ENCODE measurements around the gene IRAK4.

Gene IRAK4

GRCh38 chr12:43766291-43766690 is 7.5 kb downstream of the IRAK4 start:
- Histone ChIP-seq H3K4me1 (ENCODE audit: control insufficient read depth, low read depth, low read length) (peaks cover 22% of the 10 kb centered on the region), H3K9me3 (ENCODE audit: control insufficient read depth, low read depth, low read length) (no peaks in the 10 kb centered on the region), H3K36me3 (ENCODE audit: control insufficient read depth, low read depth, low read length) (no peaks in the 10 kb centered on the region), H3K27ac (ENCODE audit: low read length) (no peak overlapping the region), H3K9ac (ENCODE audit: low read length) (no peak overlapping the region), H3K27me3 (ENCODE audit: control insufficient read depth, insufficient read depth, low read length) (no peaks in the 10 kb centered on the region), H3K4me3 (ENCODE audit: low read length) (no peak overlapping the region)

GRCh38 chr12:43776498-43776897 is 17.7 kb downstream of the IRAK4 start:
- Histone ChIP-seq H3K27me3 (ENCODE audit: control insufficient read depth, insufficient read depth, low read length) (no peaks in the 10 kb centered on the region), H3K27ac (ENCODE audit: low read length) (no peak overlapping the region), H3K36me3 (ENCODE audit: control insufficient read depth, low read depth, low read length) (no peaks in the 10 kb centered on the region), H3K4me1 (ENCODE audit: control insufficient read depth, low read depth, low read length) (no peaks in the 10 kb centered on the region), H3K4me3 (ENCODE audit: low read length) (no peak overlapping the region), H3K9me3 (ENCODE audit: control insufficient read depth, low read depth, low read length) (no peaks in the 10 kb centered on the region), H3K9ac (ENCODE audit: low read length) (no peak overlapping the region)

- Histone ChIP-seq H3K9ac (ENCODE audit: low read length) (no peak overlapping the region), H3K27ac (ENCODE audit: low read length) (no peak overlapping the region), H3K4me1 (ENCODE audit: control insufficient read depth, low read depth, low read length) (no peaks in the 10 kb centered on the region), H3K9me3 (ENCODE audit: control insufficient read depth, low read depth, low read length) (no peaks in the 10 kb centered on the region), H3K27me3 (ENCODE audit: control insufficient read depth, insufficient read depth, low read length) (no peaks in the 10 kb centered on the region), H3K36me3 (ENCODE audit: control insufficient read depth, low read depth, low read length) (peaks cover 5% of the 10 kb centered on the region), H3K4me3 (ENCODE audit: low read length) (no peak overlapping the region)
These were observed 28.3 kb downstream of the IRAK4 start for GRCh38 chr12:43786899-43787693.

GRCh38 chr12:43789941-43790340 is 31.2 kb downstream of the IRAK4 start:
- Histone ChIP-seq H3K4me1 (ENCODE audit: control insufficient read depth, low read depth, low read length) (no peaks in the 10 kb centered on the region), H3K4me3 (ENCODE audit: low read length) (no peak overlapping the region), H3K36me3 (ENCODE audit: control insufficient read depth, low read depth, low read length) (no peaks in the 10 kb centered on the region), H3K9me3 (ENCODE audit: control insufficient read depth, low read depth, low read length) (no peaks in the 10 kb centered on the region), H3K9ac (ENCODE audit: low read length) (no peak overlapping the region), H3K27me3 (ENCODE audit: control insufficient read depth, insufficient read depth, low read length) (no peaks in the 10 kb centered on the region), H3K27ac (ENCODE audit: low read length) (no peak overlapping the region)

GRCh38 chr12:43795716-43796280 is 37.0 kb downstream of the IRAK4 start:
- no peaks in the 10 kb centered on the region for H3K9me3 ChIP-seq (ENCODE audit: control insufficient read depth, low read depth, low read length)
- H3K27ac ChIP-seq (ENCODE audit: low read length), result no peak overlapping the region
- H3K27me3 ChIP-seq (ENCODE audit: control insufficient read depth, insufficient read depth, low read length), result no peaks in the 10 kb centered on the region
- peaks cover 55% of the 10 kb centered on the region for H3K36me3 ChIP-seq (ENCODE audit: control insufficient read depth, low read depth, low read length)
- no peaks in the 10 kb centered on the region for H3K4me1 ChIP-seq (ENCODE audit: control insufficient read depth, low read depth, low read length)
- no peak overlapping the region for H3K9ac ChIP-seq (ENCODE audit: low read length)
- H3K4me3 ChIP-seq (ENCODE audit: low read length), result no peak overlapping the region

- H3K27me3 ChIP-seq (ENCODE audit: control insufficient read depth, insufficient read depth, low read length), result no peaks in the 10 kb centered on the region
- H3K27ac ChIP-seq (ENCODE audit: low read length), result no peak overlapping the region
- H3K36me3 ChIP-seq (ENCODE audit: control insufficient read depth, low read depth, low read length), result peaks cover 70% of the 10 kb centered on the region
These were observed 38.9 kb downstream of the IRAK4 start for GRCh38 chr12:43797561-43798217.

GRCh38 chr12:43805149-43805859 is 46.6 kb downstream of the IRAK4 start:
- Histone ChIP-seq H3K36me3 (ENCODE audit: control insufficient read depth, low read depth, low read length) (peaks cover 35% of the 10 kb centered on the region), H3K9ac (ENCODE audit: low read length) (peak overlapping the region; percentile 82), H3K4me1 (ENCODE audit: control insufficient read depth, low read depth, low read length) (no peaks in the 10 kb centered on the region), H3K27me3 (ENCODE audit: control insufficient read depth, insufficient read depth, low read length) (no peaks in the 10 kb centered on the region), H3K9me3 (ENCODE audit: control insufficient read depth, low read depth, low read length) (no peaks in the 10 kb centered on the region), H3K27ac (ENCODE audit: low read length) (no peak overlapping the region), H3K4me3 (ENCODE audit: low read length) (peak overlapping the region; percentile 98)

More at GRCh38 chr12:43797561-43798217, 38.9 kb downstream of the IRAK4 start:
- H3K4me1 ChIP-seq (ENCODE audit: control insufficient read depth, low read depth, low read length), result no peaks in the 10 kb centered on the region
- H3K9me3 ChIP-seq (ENCODE audit: control insufficient read depth, low read depth, low read length), result no peaks in the 10 kb centered on the region
- no peak overlapping the region for H3K9ac ChIP-seq (ENCODE audit: low read length)
- no peak overlapping the region for H3K4me3 ChIP-seq (ENCODE audit: low read length)

- Histone ChIP-seq H3K9ac (ENCODE audit: low read length) (peak within 1 kb of the TSS; percentile 82), H3K4me3 (ENCODE audit: low read length) (peak within 1 kb of the TSS; percentile 98), H3K4me1 (ENCODE audit: control insufficient read depth, low read depth, low read length) (no peaks in the 10 kb centered on the region), H3K36me3 (ENCODE audit: control insufficient read depth, low read depth, low read length) (peaks cover 27% of the 10 kb centered on the region), H3K9me3 (ENCODE audit: control insufficient read depth, low read depth, low read length) (no peaks in the 10 kb centered on the region), H3K27me3 (ENCODE audit: control insufficient read depth, insufficient read depth, low read length) (no peaks in the 10 kb centered on the region), H3K27ac (ENCODE audit: low read length) (peak within 1 kb of the TSS; percentile 56)
These were observed 47.3 kb downstream of the IRAK4 start, which contains the start of gene TWF1 for GRCh38 chr12:43805860-43806736. TWF1 (minus strand) TSS chr12:43806317; CDS start chr12:43806245, 72 bp downstream.

GRCh38 chr12:43806737-43807072 is 48.0 kb downstream of the IRAK4 start:
- Histone ChIP-seq H3K9me3 (ENCODE audit: control insufficient read depth, low read depth, low read length) (no peaks in the 10 kb centered on the region), H3K9ac (ENCODE audit: low read length) (peak overlapping the region; percentile 82), H3K4me3 (ENCODE audit: low read length) (peak overlapping the region; percentile 98), H3K4me1 (ENCODE audit: control insufficient read depth, low read depth, low read length) (no peaks in the 10 kb centered on the region), H3K36me3 (ENCODE audit: control insufficient read depth, low read depth, low read length) (peaks cover 23% of the 10 kb centered on the region), H3K27ac (ENCODE audit: low read length) (peak overlapping the region; percentile 56), H3K27me3 (ENCODE audit: control insufficient read depth, insufficient read depth, low read length) (no peaks in the 10 kb centered on the region)

GRCh38 chr12:43807386-43807785 is 48.6 kb downstream of the IRAK4 start:
- H3K27ac ChIP-seq (ENCODE audit: low read length), result no peak overlapping the region
- H3K4me1 ChIP-seq (ENCODE audit: control insufficient read depth, low read depth, low read length), result no peaks in the 10 kb centered on the region
- H3K36me3 ChIP-seq (ENCODE audit: control insufficient read depth, low read depth, low read length), result peaks cover 18% of the 10 kb centered on the region
- H3K27me3 ChIP-seq (ENCODE audit: control insufficient read depth, insufficient read depth, low read length), result no peaks in the 10 kb centered on the region
- no peaks in the 10 kb centered on the region for H3K9me3 ChIP-seq (ENCODE audit: control insufficient read depth, low read depth, low read length)
- no peak overlapping the region for H3K9ac ChIP-seq (ENCODE audit: low read length)
- H3K4me3 ChIP-seq (ENCODE audit: low read length), result no peak overlapping the region

Measured in iPS-18a (cell line).